ENCODE measurements around the gene POLR3C. TPM values are rescaled to one million over a fixed set of nuclear protein-coding genes. Genes with fewer than 3 reads are reported as not detected.

POLR3C gene
- total and polyA plus RNA-seq, 2 experiments from 2014 or later: 15.1 to 23.9 TPM

DNA sequence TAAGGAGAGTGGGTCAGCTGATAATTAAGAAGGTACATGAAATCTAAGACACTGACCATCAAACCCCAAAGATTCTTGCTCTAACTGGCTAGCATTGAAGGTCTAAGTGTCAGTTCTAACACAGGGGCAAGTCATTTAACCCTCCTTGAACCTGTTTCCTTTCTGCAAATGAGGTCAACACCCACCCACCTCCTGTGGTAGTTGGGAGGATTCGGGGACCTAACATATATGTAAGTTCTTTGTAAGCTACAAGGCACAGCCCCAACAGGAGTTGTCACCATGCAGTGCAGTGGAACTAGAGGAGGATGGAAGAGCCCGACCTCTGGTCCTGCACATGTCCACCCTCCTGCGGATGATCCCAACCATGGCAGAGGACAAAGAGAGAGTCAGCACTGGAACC lies 23.8 kb downstream of the POLR3C start:
- H3K4me3 ChIP-seq: no peak overlapping the region
- Mint-ChIP-seq H3K9me3 (no peaks in the 10 kb centered on the region), H3K4me1 (peaks cover 5% of the 10 kb centered on the region; the same call in 2 of the 3 replicates), H3K27me3 (ENCODE audit: insufficient read depth, low read depth, poor library complexity) (peaks cover 2% of the 10 kb centered on the region), H3K36me3 (ENCODE audit: low read depth) (peaks cover 36% of the 10 kb centered on the region), H3K4me3 (no peak overlapping the region), H3K27ac (no peak overlapping the region)
- no peak overlapping the region for H3K27ac ChIP-seq (ENCODE audit: low read depth)
- TF ChIP-seq POLR2AphosphoS5 (IDR thresholded peaks at IDR 0.05; ENCODE audit: low read depth) (no peak), ZNF114 (CRISPR knock-in tag; IDR thresholded peaks at IDR 0.05) (no peak), STAT1 (IDR thresholded peaks at IDR 0.05; ENCODE audit: unreplicated experiment) (no peak), ZNF331 (CRISPR knock-in tag; IDR thresholded peaks at IDR 0.05; ENCODE audit: low read depth) (no peak)
- TF ChIP-seq, protein P1, sequence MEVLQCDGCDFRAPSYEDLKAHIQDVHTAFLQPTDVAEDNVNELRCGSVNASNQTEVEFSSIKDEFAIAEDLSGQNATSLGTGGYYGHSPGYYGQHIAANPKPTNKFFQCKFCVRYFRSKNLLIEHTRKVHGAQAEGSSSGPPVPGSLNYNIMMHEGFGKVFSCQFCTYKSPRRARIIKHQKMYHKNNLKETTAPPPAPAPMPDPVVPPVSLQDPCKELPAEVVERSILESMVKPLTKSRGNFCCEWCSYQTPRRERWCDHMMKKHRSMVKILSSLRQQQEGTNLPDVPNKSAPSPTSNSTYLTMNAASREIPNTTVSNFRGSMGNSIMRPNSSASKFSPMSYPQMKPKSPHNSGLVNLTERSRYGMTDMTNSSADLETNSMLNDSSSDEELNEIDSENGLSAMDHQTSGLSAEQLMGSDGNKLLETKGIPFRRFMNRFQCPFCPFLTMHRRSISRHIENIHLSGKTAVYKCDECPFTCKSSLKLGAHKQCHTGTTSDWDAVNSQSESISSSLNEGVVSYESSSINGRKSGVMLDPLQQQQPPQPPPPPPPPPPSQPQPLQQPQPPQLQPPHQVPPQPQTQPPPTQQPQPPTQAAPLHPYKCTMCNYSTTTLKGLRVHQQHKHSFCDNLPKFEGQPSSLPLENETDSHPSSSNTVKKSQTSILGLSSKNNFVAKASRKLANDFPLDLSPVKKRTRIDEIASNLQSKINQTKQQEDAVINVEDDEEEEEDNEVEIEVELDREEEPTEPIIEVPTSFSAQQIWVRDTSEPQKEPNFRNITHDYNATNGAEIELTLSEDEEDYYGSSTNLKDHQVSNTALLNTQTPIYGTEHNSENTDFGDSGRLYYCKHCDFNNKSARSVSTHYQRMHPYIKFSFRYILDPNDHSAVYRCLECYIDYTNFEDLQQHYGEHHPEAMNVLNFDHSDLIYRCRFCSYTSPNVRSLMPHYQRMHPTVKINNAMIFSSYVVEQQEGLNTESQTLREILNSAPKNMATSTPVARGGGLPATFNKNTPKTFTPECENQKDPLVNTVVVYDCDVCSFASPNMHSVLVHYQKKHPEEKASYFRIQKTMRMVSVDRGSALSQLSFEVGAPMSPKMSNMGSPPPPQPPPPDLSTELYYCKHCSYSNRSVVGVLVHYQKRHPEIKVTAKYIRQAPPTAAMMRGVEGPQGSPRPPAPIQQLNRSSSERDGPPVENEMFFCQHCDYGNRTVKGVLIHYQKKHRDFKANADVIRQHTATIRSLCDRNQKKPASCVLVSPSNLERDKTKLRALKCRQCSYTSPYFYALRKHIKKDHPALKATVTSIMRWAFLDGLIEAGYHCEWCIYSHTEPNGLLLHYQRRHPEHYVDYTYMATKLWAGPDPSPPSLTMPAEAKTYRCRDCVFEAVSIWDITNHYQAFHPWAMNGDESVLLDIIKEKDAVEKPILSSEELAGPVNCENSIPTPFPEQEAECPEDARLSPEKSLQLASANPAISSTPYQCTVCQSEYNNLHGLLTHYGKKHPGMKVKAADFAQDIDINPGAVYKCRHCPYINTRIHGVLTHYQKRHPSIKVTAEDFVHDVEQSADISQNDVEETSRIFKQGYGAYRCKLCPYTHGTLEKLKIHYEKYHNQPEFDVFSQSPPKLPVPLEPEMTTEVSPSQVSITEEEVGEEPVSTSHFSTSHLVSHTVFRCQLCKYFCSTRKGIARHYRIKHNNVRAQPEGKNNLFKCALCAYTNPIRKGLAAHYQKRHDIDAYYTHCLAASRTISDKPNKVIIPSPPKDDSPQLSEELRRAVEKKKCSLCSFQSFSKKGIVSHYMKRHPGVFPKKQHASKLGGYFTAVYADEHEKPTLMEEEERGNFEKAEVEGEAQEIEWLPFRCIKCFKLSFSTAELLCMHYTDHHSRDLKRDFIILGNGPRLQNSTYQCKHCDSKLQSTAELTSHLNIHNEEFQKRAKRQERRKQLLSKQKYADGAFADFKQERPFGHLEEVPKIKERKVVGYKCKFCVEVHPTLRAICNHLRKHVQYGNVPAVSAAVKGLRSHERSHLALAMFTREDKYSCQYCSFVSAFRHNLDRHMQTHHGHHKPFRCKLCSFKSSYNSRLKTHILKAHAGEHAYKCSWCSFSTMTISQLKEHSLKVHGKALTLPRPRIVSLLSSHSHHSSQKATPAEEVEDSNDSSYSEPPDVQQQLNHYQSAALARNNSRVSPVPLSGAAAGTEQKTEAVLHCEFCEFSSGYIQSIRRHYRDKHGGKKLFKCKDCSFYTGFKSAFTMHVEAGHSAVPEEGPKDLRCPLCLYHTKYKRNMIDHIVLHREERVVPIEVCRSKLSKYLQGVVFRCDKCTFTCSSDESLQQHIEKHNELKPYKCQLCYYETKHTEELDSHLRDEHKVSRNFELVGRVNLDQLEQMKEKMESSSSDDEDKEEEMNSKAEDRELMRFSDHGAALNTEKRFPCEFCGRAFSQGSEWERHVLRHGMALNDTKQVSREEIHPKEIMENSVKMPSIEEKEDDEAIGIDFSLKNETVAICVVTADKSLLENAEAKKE (CRISPR knock-in tag; IDR thresholded peaks at IDR 0.05): no peak
- TF ChIP-seq, protein P2, sequence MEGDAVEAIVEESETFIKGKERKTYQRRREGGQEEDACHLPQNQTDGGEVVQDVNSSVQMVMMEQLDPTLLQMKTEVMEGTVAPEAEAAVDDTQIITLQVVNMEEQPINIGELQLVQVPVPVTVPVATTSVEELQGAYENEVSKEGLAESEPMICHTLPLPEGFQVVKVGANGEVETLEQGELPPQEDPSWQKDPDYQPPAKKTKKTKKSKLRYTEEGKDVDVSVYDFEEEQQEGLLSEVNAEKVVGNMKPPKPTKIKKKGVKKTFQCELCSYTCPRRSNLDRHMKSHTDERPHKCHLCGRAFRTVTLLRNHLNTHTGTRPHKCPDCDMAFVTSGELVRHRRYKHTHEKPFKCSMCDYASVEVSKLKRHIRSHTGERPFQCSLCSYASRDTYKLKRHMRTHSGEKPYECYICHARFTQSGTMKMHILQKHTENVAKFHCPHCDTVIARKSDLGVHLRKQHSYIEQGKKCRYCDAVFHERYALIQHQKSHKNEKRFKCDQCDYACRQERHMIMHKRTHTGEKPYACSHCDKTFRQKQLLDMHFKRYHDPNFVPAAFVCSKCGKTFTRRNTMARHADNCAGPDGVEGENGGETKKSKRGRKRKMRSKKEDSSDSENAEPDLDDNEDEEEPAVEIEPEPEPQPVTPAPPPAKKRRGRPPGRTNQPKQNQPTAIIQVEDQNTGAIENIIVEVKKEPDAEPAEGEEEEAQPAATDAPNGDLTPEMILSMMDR (conservative IDR thresholded peaks at IDR 0.05; ENCODE audit: low read depth in 2 of 2): no peak
- TF ChIP-seq, protein P3, sequence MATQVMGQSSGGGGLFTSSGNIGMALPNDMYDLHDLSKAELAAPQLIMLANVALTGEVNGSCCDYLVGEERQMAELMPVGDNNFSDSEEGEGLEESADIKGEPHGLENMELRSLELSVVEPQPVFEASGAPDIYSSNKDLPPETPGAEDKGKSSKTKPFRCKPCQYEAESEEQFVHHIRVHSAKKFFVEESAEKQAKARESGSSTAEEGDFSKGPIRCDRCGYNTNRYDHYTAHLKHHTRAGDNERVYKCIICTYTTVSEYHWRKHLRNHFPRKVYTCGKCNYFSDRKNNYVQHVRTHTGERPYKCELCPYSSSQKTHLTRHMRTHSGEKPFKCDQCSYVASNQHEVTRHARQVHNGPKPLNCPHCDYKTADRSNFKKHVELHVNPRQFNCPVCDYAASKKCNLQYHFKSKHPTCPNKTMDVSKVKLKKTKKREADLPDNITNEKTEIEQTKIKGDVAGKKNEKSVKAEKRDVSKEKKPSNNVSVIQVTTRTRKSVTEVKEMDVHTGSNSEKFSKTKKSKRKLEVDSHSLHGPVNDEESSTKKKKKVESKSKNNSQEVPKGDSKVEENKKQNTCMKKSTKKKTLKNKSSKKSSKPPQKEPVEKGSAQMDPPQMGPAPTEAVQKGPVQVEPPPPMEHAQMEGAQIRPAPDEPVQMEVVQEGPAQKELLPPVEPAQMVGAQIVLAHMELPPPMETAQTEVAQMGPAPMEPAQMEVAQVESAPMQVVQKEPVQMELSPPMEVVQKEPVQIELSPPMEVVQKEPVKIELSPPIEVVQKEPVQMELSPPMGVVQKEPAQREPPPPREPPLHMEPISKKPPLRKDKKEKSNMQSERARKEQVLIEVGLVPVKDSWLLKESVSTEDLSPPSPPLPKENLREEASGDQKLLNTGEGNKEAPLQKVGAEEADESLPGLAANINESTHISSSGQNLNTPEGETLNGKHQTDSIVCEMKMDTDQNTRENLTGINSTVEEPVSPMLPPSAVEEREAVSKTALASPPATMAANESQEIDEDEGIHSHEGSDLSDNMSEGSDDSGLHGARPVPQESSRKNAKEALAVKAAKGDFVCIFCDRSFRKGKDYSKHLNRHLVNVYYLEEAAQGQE (IDR thresholded peaks at IDR 0.05; ENCODE audit: unreplicated experiment): no peak
- DNase-seq (ENCODE audit: low spot score) (no peak), ATAC-seq (no peak)
- peaks cover 11% of the 10 kb centered on the region for H3K36me3 ChIP-seq (ENCODE audit: insufficient read depth)
- no peaks in the 10 kb centered on the region; the same call in 1 of the 2 replicates for H3K4me1 ChIP-seq (ENCODE audit: insufficient read depth)
- no peaks in the 10 kb centered on the region for H3K9me2 ChIP-seq (ENCODE audit: insufficient read depth)
- peaks cover 3% of the 10 kb centered on the region; the same call in 1 of the 2 replicates for H4K20me1 ChIP-seq (replicated peaks; ENCODE audit: insufficient read depth)
- H2AFZ ChIP-seq: no peak overlapping the region
- no peak overlapping the region for H3K4me2 ChIP-seq
- H3K79me2 ChIP-seq (replicated peaks; ENCODE audit: insufficient read depth): no peaks in the 10 kb centered on the region
- H3F3A ChIP-seq (replicated peaks; ENCODE audit: low read depth): peaks cover 9% of the 10 kb centered on the region; the same call in 1 of the 2 replicates
- no peaks in the 10 kb centered on the region for H3K27me3 ChIP-seq (ENCODE audit: insufficient read depth)

Data from GM23338 (cell line).